K562 (cell line): ENCODE measurements around the gene EBI3. TPM values are rescaled to one million over a fixed set of nuclear protein-coding genes. Genes with fewer than 3 reads are reported as not detected.
A peak's percentile ranks its signal among the peaks of the same experiment; 100 is the strongest.

Source experiments
- ARID1B ChIP-seq: fragments of 450-650 bp; IDR thresholded peaks from 2 replicates; pipeline ENCODE4 v1.6.1; 2016; ENCODE audit warnings: antibody characterized with exemption, mild to moderate bottlenecking, inconsistent platforms
- HIVEP1 ChIP-seq: fragments of 250-450 bp; sonication (Bioruptor Pico); IDR thresholded peaks from 2 replicates; pipeline ENCODE4 v1.4.0; 2020; ENCODE audit warnings: mild to moderate bottlenecking
- NKRF ChIP-seq: fragments of 450-650 bp; IDR thresholded peaks from 2 replicates; pipeline ENCODE4 v1.6.1; 2016; ENCODE audit warnings: borderline replicate concordance
- NR2C1 ChIP-seq, 2 experiments: fragments of 450-650 bp; IDR thresholded peaks; 2 replicates each; pipeline ENCODE4 v1.6.1; 2017; ENCODE audit warnings: mild to moderate bottlenecking in 2 of 2, antibody characterized with exemption in 1 of 2, inconsistent platforms in 1 of 2, missing compliant biosample characterization in 1 of 2, missing genetic modification characterization in 1 of 2
- PHB2 ChIP-seq: fragments of 450-650 bp; IDR thresholded peaks from 2 replicates; pipeline ENCODE4 v1.6.1; 2017; ENCODE audit warnings: low read depth
- RFX1 ChIP-seq: fragments of 450-650 bp; IDR thresholded peaks from 2 replicates; pipeline ENCODE4 v1.6.1; 2016; ENCODE audit warnings: mild to moderate bottlenecking, moderate library complexity
- TSC22D4 ChIP-seq: fragments of 450-650 bp; IDR thresholded peaks from 2 replicates; pipeline ENCODE4 v1.6.1; 2016; ENCODE audit warnings: missing genetic modification characterization, missing biosample characterization, control low read depth
- ZNF316 ChIP-seq: fragments of 450-650 bp; IDR thresholded peaks from 2 replicates; pipeline ENCODE4 v1.6.1; 2016
- ZNF444 ChIP-seq: fragments of 250-450 bp; sonication (Bioruptor Pico); IDR thresholded peaks from 2 replicates; pipeline ENCODE4 v1.4.0; 2020; ENCODE audit warnings: mild to moderate bottlenecking, moderate library complexity
- polyA plus RNA-seq, 8 experiments: library from polyadenylated mRNA; depleted of rRNA in 4 of 8; stranded (reverse) in 5 of 8; unstranded in 3 of 8; fragments of >200 nt; fragmentation: Nextera tagmentation in 2 of 8; fragmentation: Illumina TruSeq in 1 of 8; extraction: Ambion mirVana in 2 of 8; extraction: Trizol in 1 of 8; gene quantifications; 2 replicates each; pipeline versions ENCODE4 v1.2.1 to v1.2.3, GENCODE V29; 2011 to 2014; ENCODE audit warnings: inconsistent platforms in 1 of 8, missing spikeins in 1 of 8
- total RNA-seq, 7 experiments: library from RNA; depleted of rRNA in 6 of 7; stranded (reverse); fragments of >200 nt in 6 of 7; fragmentation: Illumina TruSeq in 2 of 7; extraction: Trizol in 2 of 7; gene quantifications; 2 replicates each; pipeline versions ENCODE4 v1.2.1 to v1.2.3, GENCODE V29; 2011 to 2021; ENCODE audit warnings: low replicate concordance in 1 of 7
- TF ChIP-seq, protein P1 (sequence below): sonication (generic); formaldehyde crosslinking; IDR thresholded peaks from 2 replicates; pipeline ENCODE4 v1.8.1; 2023; ENCODE audit warnings: missing genetic modification reagents, mild to moderate bottlenecking, borderline replicate concordance
- TF ChIP-seq, protein P2 (sequence below): fragments of 450-650 bp; IDR thresholded peaks from 2 replicates; pipeline ENCODE4 v1.6.1; 2016; ENCODE audit warnings: antibody characterized with exemption

The EBI3 gene
- total and polyA plus RNA-seq, 9 of the 15 experiments (the other 6 are each of a cell fraction or from before 2014, with no cell fraction given), result 0.08 to 0.35 (median 0.22) TPM; not detected in 6

- TF ChIP-seq, protein P1, sequence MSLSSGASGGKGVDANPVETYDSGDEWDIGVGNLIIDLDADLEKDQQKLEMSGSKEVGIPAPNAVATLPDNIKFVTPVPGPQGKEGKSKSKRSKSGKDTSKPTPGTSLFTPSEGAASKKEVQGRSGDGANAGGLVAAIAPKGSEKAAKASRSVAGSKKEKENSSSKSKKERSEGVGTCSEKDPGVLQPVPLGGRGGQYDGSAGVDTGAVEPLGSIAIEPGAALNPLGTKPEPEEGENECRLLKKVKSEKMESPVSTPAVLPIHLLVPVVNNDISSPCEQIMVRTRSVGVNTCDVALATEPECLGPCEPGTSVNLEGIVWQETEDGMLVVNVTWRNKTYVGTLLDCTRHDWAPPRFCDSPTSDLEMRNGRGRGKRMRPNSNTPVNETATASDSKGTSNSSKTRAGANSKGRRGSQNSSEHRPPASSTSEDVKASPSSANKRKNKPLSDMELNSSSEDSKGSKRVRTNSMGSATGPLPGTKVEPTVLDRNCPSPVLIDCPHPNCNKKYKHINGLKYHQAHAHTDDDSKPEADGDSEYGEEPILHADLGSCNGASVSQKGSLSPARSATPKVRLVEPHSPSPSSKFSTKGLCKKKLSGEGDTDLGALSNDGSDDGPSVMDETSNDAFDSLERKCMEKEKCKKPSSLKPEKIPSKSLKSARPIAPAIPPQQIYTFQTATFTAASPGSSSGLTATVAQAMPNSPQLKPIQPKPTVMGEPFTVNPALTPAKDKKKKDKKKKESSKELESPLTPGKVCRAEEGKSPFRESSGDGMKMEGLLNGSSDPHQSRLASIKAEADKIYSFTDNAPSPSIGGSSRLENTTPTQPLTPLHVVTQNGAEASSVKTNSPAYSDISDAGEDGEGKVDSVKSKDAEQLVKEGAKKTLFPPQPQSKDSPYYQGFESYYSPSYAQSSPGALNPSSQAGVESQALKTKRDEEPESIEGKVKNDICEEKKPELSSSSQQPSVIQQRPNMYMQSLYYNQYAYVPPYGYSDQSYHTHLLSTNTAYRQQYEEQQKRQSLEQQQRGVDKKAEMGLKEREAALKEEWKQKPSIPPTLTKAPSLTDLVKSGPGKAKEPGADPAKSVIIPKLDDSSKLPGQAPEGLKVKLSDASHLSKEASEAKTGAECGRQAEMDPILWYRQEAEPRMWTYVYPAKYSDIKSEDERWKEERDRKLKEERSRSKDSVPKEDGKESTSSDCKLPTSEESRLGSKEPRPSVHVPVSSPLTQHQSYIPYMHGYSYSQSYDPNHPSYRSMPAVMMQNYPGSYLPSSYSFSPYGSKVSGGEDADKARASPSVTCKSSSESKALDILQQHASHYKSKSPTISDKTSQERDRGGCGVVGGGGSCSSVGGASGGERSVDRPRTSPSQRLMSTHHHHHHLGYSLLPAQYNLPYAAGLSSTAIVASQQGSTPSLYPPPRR, result no peak
- TF ChIP-seq, protein P2, sequence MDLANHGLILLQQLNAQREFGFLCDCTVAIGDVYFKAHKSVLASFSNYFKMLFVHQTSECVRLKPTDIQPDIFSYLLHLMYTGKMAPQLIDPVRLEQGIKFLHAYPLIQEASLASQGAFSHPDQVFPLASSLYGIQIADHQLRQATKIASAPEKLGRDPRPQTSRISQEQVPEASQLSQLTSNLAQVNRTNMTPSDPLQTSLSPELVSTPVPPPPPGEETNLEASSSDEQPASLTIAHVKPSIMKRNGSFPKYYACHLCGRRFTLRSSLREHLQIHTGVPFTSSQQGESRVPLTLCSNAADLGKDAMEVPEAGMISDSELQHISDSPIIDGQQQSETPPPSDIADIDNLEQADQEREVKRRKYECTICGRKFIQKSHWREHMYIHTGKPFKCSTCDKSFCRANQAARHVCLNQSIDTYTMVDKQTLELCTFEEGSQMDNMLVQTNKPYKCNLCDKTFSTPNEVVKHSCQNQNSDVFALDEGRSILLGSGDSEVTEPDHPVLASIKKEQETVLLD, result 0 out of 2 replicates have a peak, but pooled peaks have one; percentile 5
- TF ChIP-seq HIVEP1 (CRISPR knock-in tag) (no peak), ZNF316 (peak; percentile 35), RFX1 (no peak), ZNF444 (CRISPR knock-in tag) (no peak), NR2C1 (IDR thresholded peaks at IDR 0.05) (no peak), NR2C1 (tag; IDR thresholded peaks at IDR 0.05) (no peak), TSC22D4 (0 out of 2 replicates have a peak, but pooled peaks have one; percentile 26), ARID1B (0 out of 2 replicates have a peak, but pooled peaks have one; percentile 25), PHB2 (0 out of 2 replicates have a peak, but pooled peaks have one; percentile 60), NKRF (peak; percentile 65; the same call in 1 of the 2 replicates)
- TF ChIP-seq, all 486 proteins: peak for 19
Observed at GRCh38 chr19:4228765-4229178, 551 bp upstream of the EBI3 start (continued).
